Progenitor cell of endocrine pancreas (in vitro differentiated cells): ENCODE results near the gene KCNJ18. TPM values are rescaled to one million over a fixed set of nuclear protein-coding genes. Genes with fewer than 3 reads are reported as not detected.
"Not testable (repeated sequence)": the region's sequence is repeated elsewhere in the genome, so short reads cannot be mapped to it uniquely, and the experiment has no call there.

Source experiments
- DNase-seq: peaks from one replicate; pipeline ENCODE4 v3.0.0; 2021; ENCODE audit warnings: low spot score; ENCODE audit not compliant: unreplicated experiment
- H3K27ac Mint-ChIP-seq: 2 replicates; pipeline ENCODE4 v1.8.0; 2021; ENCODE audit warnings: mild to moderate bottlenecking, moderate library complexity, mixed read lengths
- H3K27me3 Mint-ChIP-seq: 2 replicates; pipeline ENCODE4 v1.8.0; 2021; ENCODE audit warnings: mixed read lengths
- H3K36me3 Mint-ChIP-seq: 2 replicates; pipeline ENCODE4 v1.8.0; 2022; ENCODE audit warnings: mixed read lengths; ENCODE audit not compliant: insufficient read depth
- H3K4me1 Mint-ChIP-seq: 2 replicates; pipeline ENCODE4 v1.8.0; 2021; ENCODE audit warnings: low read depth, mixed read lengths
- H3K4me3 Mint-ChIP-seq: 2 replicates; pipeline ENCODE4 v1.8.0; 2021; ENCODE audit warnings: low read depth, mild to moderate bottlenecking, moderate library complexity, mixed read lengths
- H3K9me3 Mint-ChIP-seq: 2 replicates; pipeline ENCODE4 v1.8.0; 2021; ENCODE audit warnings: low read depth, mixed read lengths
- total RNA-seq: library from RNA; stranded (reverse); gene quantifications from 2 replicates; pipeline ENCODE4 v1.2.1, GENCODE V29; 2021

KCNJ18 gene
- total RNA-seq, 1 donor from 2014 or later: not detected

- not testable (repeated sequence) for DNase-seq, H3K4me1 Mint-ChIP-seq, H3K4me3 Mint-ChIP-seq, H3K36me3 Mint-ChIP-seq, H3K27me3 Mint-ChIP-seq, H3K27ac Mint-ChIP-seq
- H3K9me3 Mint-ChIP-seq: peaks cover 71% of the 10 kb centered on the region
Observed at GRCh38 chr17:21666711-21667412, 25.5 kb upstream of the KCNJ18 start.

GRCh38 chr17:21667413-21668117 lies 24.8 kb upstream of the KCNJ18 start:
- DNase-seq, H3K4me3 Mint-ChIP-seq, H3K27ac Mint-ChIP-seq: not testable (repeated sequence)

GRCh38 chr17:21668118-21668488 lies 24.2 kb upstream of the KCNJ18 start:
- not testable (repeated sequence) for H3K4me3 Mint-ChIP-seq, H3K36me3 Mint-ChIP-seq, H3K27ac Mint-ChIP-seq, DNase-seq, H3K27me3 Mint-ChIP-seq, H3K4me1 Mint-ChIP-seq
- H3K9me3 Mint-ChIP-seq: peaks cover 68% of the 10 kb centered on the region

More at GRCh38 chr17:21667413-21668117, 24.8 kb upstream of the KCNJ18 start:
- not testable (repeated sequence) for H3K36me3 Mint-ChIP-seq, H3K27me3 Mint-ChIP-seq, H3K4me1 Mint-ChIP-seq
- peaks cover 69% of the 10 kb centered on the region for H3K9me3 Mint-ChIP-seq

GRCh38 chr17:21668746-21669508 lies 23.4 kb upstream of the KCNJ18 start:
- H3K27ac Mint-ChIP-seq, H3K27me3 Mint-ChIP-seq, H3K4me3 Mint-ChIP-seq, H3K4me1 Mint-ChIP-seq, DNase-seq, H3K36me3 Mint-ChIP-seq: not testable (repeated sequence)
- H3K9me3 Mint-ChIP-seq: peaks cover 71% of the 10 kb centered on the region

GRCh38 chr17:21669616-21670360 lies 22.5 kb upstream of the KCNJ18 start:
- not testable (repeated sequence) for DNase-seq, H3K36me3 Mint-ChIP-seq, H3K27ac Mint-ChIP-seq, H3K4me3 Mint-ChIP-seq, H3K27me3 Mint-ChIP-seq, H3K4me1 Mint-ChIP-seq
- peaks cover 68% of the 10 kb centered on the region for H3K9me3 Mint-ChIP-seq

GRCh38 chr17:21670361-21671155 lies 21.8 kb upstream of the KCNJ18 start:
- H3K27ac Mint-ChIP-seq, H3K4me1 Mint-ChIP-seq, H3K27me3 Mint-ChIP-seq, H3K4me3 Mint-ChIP-seq, H3K36me3 Mint-ChIP-seq, DNase-seq: not testable (repeated sequence)
- peaks cover 68% of the 10 kb centered on the region for H3K9me3 Mint-ChIP-seq

- not testable (repeated sequence) for H3K27ac Mint-ChIP-seq, H3K4me1 Mint-ChIP-seq, DNase-seq, H3K36me3 Mint-ChIP-seq, H3K4me3 Mint-ChIP-seq, H3K27me3 Mint-ChIP-seq
- H3K9me3 Mint-ChIP-seq: peaks cover 67% of the 10 kb centered on the region
Observed at GRCh38 chr17:21671437-21671836, 20.9 kb upstream of the KCNJ18 start.

- peaks cover 67% of the 10 kb centered on the region for H3K9me3 Mint-ChIP-seq
Observed at GRCh38 chr17:21671871-21672270, 20.5 kb upstream of the KCNJ18 start.

GRCh38 chr17:21673451-21674241 lies 18.7 kb upstream of the KCNJ18 start:
- peaks cover 69% of the 10 kb centered on the region for H3K9me3 Mint-ChIP-seq
- not testable (repeated sequence) for H3K4me1 Mint-ChIP-seq, H3K27ac Mint-ChIP-seq, H3K36me3 Mint-ChIP-seq, DNase-seq, H3K4me3 Mint-ChIP-seq, H3K27me3 Mint-ChIP-seq

More at GRCh38 chr17:21671871-21672270, 20.5 kb upstream of the KCNJ18 start:
- not testable (repeated sequence) for H3K27ac Mint-ChIP-seq, DNase-seq, H3K27me3 Mint-ChIP-seq, H3K4me3 Mint-ChIP-seq, H3K36me3 Mint-ChIP-seq, H3K4me1 Mint-ChIP-seq
